ENCODE data around the gene DHX15.

DNA sequence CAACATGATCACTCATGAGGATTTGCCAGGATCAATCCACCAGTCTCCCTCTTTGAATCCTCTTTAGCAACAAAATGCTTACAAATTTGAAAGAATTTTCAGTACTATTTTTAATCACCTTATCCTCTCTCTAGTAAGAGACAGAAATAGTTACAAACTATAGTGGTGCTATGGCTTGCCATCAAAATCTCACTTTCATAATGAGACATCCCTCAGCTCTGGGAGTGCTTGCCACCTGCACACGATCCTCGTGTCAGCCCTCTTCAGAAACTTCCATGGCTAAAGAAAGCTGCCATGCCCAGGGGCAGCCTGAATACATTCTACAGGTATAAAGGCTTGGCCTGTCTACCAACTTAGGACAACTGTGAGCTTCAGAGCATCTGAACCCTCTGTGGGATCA is 5.1 kb upstream of the DHX15 start:
- TF ChIP-seq, protein P1, sequence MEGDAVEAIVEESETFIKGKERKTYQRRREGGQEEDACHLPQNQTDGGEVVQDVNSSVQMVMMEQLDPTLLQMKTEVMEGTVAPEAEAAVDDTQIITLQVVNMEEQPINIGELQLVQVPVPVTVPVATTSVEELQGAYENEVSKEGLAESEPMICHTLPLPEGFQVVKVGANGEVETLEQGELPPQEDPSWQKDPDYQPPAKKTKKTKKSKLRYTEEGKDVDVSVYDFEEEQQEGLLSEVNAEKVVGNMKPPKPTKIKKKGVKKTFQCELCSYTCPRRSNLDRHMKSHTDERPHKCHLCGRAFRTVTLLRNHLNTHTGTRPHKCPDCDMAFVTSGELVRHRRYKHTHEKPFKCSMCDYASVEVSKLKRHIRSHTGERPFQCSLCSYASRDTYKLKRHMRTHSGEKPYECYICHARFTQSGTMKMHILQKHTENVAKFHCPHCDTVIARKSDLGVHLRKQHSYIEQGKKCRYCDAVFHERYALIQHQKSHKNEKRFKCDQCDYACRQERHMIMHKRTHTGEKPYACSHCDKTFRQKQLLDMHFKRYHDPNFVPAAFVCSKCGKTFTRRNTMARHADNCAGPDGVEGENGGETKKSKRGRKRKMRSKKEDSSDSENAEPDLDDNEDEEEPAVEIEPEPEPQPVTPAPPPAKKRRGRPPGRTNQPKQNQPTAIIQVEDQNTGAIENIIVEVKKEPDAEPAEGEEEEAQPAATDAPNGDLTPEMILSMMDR (IDR thresholded peaks at IDR 0.05): no peak
- TF ChIP-seq POLR2A (IDR thresholded peaks at IDR 0.05): no peak

Data from testis (tissue), 2 donors.